ENCODE measurements around the gene DNER.
"Not testable (repeated sequence)": the region's sequence is repeated elsewhere in the genome, so short reads cannot be mapped to it uniquely, and the experiment has no call there.

DNER gene

GRCh38 chr2:229714736-229715541 lies 584 bp upstream of the DNER start:
- DNase-seq = peak; percentile 59

- DNase-seq = no peak
Measured at GRCh38 chr2:229713371-229714079, 830 bp downstream of the DNER start.

- DNase-seq = peak; percentile 33
Measured at GRCh38 chr2:229712136-229712535, 2.2 kb downstream of the DNER start.

GRCh38 chr2:229708335-229708734 lies 6.0 kb downstream of the DNER start:
- DNase-seq = no peak

GRCh38 chr2:229703909-229704630 lies 10.3 kb downstream of the DNER start:
- no peak for DNase-seq

GRCh38 chr2:229701716-229702115 lies 12.6 kb downstream of the DNER start:
- no peak for DNase-seq

- no peak for DNase-seq
Measured at GRCh38 chr2:229701062-229701461, 13.3 kb downstream of the DNER start.

- DNase-seq = no peak
Measured at GRCh38 chr2:229695961-229696360, 18.4 kb downstream of the DNER start.

GRCh38 chr2:229693845-229694244 lies 20.5 kb downstream of the DNER start:
- DNase-seq = not testable (repeated sequence)

GRCh38 chr2:229691631-229692030 lies 22.7 kb downstream of the DNER start:
- DNase-seq = no peak

- DNase-seq = no peak
Measured at GRCh38 chr2:229689307-229689839, 25.0 kb downstream of the DNER start.

GRCh38 chr2:229688141-229688540 lies 26.2 kb downstream of the DNER start:
- DNase-seq = no peak

GRCh38 chr2:229686122-229686919 lies 28.0 kb downstream of the DNER start:
- DNase-seq = no peak

GRCh38 chr2:229684942-229685562 lies 29.3 kb downstream of the DNER start:
- DNase-seq = no peak

- DNase-seq = no peak
Measured at GRCh38 chr2:229679393-229680125, 34.8 kb downstream of the DNER start.

- no peak for DNase-seq
Measured at GRCh38 chr2:229675569-229675968, 38.8 kb downstream of the DNER start.

GRCh38 chr2:229674830-229675530 lies 39.4 kb downstream of the DNER start:
- DNase-seq = no peak

GRCh38 chr2:229673676-229674075 lies 40.7 kb downstream of the DNER start:
- no peak for DNase-seq

- DNase-seq = no peak
Measured at GRCh38 chr2:229672021-229672420, 42.3 kb downstream of the DNER start.

GRCh38 chr2:229669841-229670240 lies 44.5 kb downstream of the DNER start:
- no peak for DNase-seq

- no peak for DNase-seq
Measured at GRCh38 chr2:229666811-229667210, 47.5 kb downstream of the DNER start.

Measured in HCEC 1CT (cell line).